Measurements from ENCODE around the gene VWA7. TPM values are rescaled to one million over a fixed set of nuclear protein-coding genes. Genes with fewer than 3 reads are reported as not detected.

VWA7 gene
- total RNA-seq, 1 experiment from 2014 or later, result 0.34 TPM

DNA sequence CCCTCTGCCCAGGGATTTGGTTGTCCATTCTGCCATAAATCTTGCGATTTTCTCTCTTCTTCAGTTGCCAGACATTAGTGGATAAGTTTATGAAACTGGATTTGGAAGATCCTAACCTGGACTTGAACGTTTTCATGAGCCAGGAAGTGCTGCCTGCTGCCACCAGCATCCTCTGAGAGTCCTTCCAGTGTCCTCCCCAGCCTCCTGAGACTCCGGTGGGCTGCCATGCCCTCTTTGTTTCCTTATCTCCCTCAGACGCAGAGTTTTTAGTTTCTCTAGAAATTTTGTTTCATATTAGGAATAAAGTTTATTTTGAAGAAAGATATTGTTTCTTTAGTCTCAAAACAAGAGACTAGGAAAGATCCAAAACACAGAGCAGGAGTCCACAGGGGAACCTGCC, 14.8 kb downstream of the VWA7 start, which contains the start of gene SAPCD1:
SAPCD1 (plus strand) TSS at position 301 of the 400 bp plus-strand sequence. CDS start 399 bp downstream, outside the sequence.
- Histone ChIP-seq H3K4me3 (ENCODE audit: low read length) (no peak within 1 kb of the TSS), H4K20me1 (ENCODE audit: insufficient read depth, low read depth, low read length) (no peaks in the 10 kb centered on the region), H3K27ac (ENCODE audit: low read length) (no peak within 1 kb of the TSS), H3K79me2 (ENCODE audit: low read length) (no peaks in the 10 kb centered on the region), H3K36me3 (ENCODE audit: insufficient read depth, low read length) (0 out of 2 replicates have a peak, but pooled peaks cover 7% of the 10 kb centered on the region), H3K9me2 (replicated peaks; ENCODE audit: insufficient read depth, low read length) (no peaks in the 10 kb centered on the region), H3K9ac (ENCODE audit: low read length) (no peak within 1 kb of the TSS), H3K4me2 (ENCODE audit: low read depth, low read length, poor library complexity, severe bottlenecking) (no peak within 1 kb of the TSS), H2AFZ (ENCODE audit: low read length) (no peak within 1 kb of the TSS), H3K4me1 (ENCODE audit: low read length) (no peaks in the 10 kb centered on the region), H3K9me3 (ENCODE audit: low read length) (no peaks in the 10 kb centered on the region), H3K27me3 (ENCODE audit: low read length) (no peaks in the 10 kb centered on the region)
- no peak for DNase-seq

DNA sequence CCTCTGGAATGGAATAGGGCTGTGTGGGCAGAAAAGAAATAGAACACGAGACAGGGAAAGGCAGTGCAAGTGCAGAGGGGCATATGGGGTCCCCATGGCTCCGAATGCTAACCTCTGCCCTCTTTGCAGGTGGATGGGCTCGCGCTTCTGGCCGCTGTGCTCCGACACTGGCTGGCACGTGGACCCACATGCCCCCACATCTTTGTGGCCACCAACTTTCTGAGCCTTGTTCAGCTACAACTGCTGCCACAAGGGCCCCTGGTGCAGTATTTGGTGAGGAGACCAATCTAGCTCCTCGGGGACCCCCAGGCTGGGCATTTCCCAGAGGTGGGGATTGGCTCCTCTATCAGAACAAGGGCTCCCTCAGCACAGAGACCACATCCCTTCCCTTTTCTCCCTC, 15.8 kb downstream of the VWA7 start:
- H3K4me2 ChIP-seq (ENCODE audit: low read depth, low read length, poor library complexity, severe bottlenecking), result no peak overlapping the region
- no peak overlapping the region for H2AFZ ChIP-seq (ENCODE audit: low read length)
- no peaks in the 10 kb centered on the region for H3K9me2 ChIP-seq (replicated peaks; ENCODE audit: insufficient read depth, low read length)
- 0 out of 2 replicates have a peak, but pooled peaks cover 7% of the 10 kb centered on the region for H3K36me3 ChIP-seq (ENCODE audit: insufficient read depth, low read length)
- no peaks in the 10 kb centered on the region for H3K27me3 ChIP-seq (ENCODE audit: low read length)
- no peak overlapping the region for H3K4me3 ChIP-seq (ENCODE audit: low read length)
- no peaks in the 10 kb centered on the region for H3K9me3 ChIP-seq (ENCODE audit: low read length)
- DNase-seq, result no peak
- H3K79me2 ChIP-seq (ENCODE audit: low read length), result no peaks in the 10 kb centered on the region
- no peaks in the 10 kb centered on the region for H3K4me1 ChIP-seq (ENCODE audit: low read length)
- H3K27ac ChIP-seq (ENCODE audit: low read length), result no peak overlapping the region
- no peaks in the 10 kb centered on the region for H4K20me1 ChIP-seq (ENCODE audit: insufficient read depth, low read depth, low read length)
- H3K9ac ChIP-seq (ENCODE audit: low read length), result no peak overlapping the region

DNA sequence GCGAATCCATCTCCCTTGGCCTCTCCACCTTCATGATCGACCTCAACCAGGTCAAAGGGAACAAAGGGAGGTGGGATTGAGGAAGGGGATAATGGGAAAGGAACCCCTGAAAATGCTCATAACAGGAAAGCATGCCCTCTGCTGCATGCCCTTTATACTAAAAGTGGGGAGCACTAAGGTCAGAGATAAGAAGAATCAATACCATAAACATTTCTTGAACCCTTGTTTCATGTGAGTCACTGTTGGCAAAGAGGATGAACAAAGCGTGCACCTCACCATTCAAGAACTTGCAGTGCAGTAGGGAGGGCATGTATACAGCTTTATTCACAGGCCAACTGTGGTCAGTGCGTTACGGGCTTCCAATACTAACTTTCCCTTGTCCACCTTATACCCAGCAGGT, 16.3 kb downstream of the VWA7 start:
- DNase-seq, result no peak
- Histone ChIP-seq H3K4me3 (ENCODE audit: low read length) (no peak overlapping the region), H2AFZ (ENCODE audit: low read length) (no peak overlapping the region), H3K9ac (ENCODE audit: low read length) (no peak overlapping the region), H3K79me2 (ENCODE audit: low read length) (no peaks in the 10 kb centered on the region), H3K36me3 (ENCODE audit: insufficient read depth, low read length) (0 out of 2 replicates have a peak, but pooled peaks cover 7% of the 10 kb centered on the region), H3K4me1 (ENCODE audit: low read length) (no peaks in the 10 kb centered on the region), H4K20me1 (ENCODE audit: insufficient read depth, low read depth, low read length) (no peaks in the 10 kb centered on the region), H3K9me3 (ENCODE audit: low read length) (no peaks in the 10 kb centered on the region), H3K27me3 (ENCODE audit: low read length) (no peaks in the 10 kb centered on the region), H3K4me2 (ENCODE audit: low read depth, low read length, poor library complexity, severe bottlenecking) (no peak overlapping the region), H3K27ac (ENCODE audit: low read length) (no peak overlapping the region), H3K9me2 (replicated peaks; ENCODE audit: insufficient read depth, low read length) (no peaks in the 10 kb centered on the region)

DNA sequence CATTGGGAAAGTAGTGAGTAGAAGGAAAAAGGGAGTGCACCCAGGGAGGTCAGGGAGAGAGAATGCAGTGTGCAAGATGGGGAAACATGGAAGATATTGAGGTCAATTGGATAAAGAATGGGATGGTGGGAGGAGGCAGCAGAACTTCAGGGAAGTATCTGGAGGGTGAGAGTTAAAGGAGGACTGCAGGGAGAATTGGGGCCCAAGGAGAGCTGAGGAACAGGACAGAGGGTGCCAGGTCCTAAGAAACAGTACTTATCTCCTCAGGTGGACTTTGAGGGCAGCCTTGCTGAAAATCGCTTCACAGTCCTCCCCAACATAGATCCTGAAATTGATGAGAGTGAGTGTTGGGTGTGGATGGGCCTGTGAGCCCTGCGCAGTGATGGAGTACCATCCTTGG, 18.8 kb downstream of the VWA7 start:
- Histone ChIP-seq H3K36me3 (ENCODE audit: insufficient read depth, low read length) (no peaks in the 10 kb centered on the region), H3K4me1 (ENCODE audit: low read length) (no peaks in the 10 kb centered on the region), H3K27me3 (ENCODE audit: low read length) (no peaks in the 10 kb centered on the region), H3K27ac (ENCODE audit: low read length) (no peak overlapping the region), H3K4me3 (ENCODE audit: low read length) (no peak overlapping the region), H3K9me3 (ENCODE audit: low read length) (no peaks in the 10 kb centered on the region), H3K9me2 (replicated peaks; ENCODE audit: insufficient read depth, low read length) (no peaks in the 10 kb centered on the region), H2AFZ (ENCODE audit: low read length) (no peak overlapping the region), H4K20me1 (ENCODE audit: insufficient read depth, low read depth, low read length) (no peaks in the 10 kb centered on the region), H3K79me2 (ENCODE audit: low read length) (no peaks in the 10 kb centered on the region), H3K4me2 (ENCODE audit: low read depth, low read length, poor library complexity, severe bottlenecking) (no peak overlapping the region), H3K9ac (ENCODE audit: low read length) (no peak overlapping the region)
- no peak for DNase-seq

DNA sequence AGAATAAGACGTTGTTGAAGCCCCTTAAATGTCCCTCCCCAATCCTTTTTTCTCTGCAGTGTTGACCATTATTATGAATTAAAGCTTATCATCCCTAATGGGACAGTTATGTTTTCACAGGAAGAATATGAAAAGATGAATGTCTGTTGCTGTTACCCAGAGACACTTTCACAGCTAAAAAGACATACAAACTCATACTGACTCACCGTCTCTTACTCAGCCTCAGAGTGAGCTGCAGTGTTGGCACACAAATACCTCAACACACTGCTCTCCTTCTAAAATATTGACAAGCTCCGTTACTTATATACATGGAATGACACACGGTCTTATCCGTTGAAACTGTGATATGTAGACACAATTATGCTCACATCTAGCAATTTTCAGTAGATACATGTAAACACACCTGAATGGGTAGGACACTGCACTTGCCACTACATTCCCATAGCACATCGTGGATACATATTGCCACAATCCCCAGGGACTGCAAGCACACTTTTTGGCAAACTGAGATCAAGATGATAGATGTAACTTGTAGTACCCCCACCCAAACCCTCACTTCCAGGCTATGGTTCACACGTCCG, 24.3 kb downstream of the VWA7 start:
- Histone ChIP-seq H3K36me3 (ENCODE audit: insufficient read depth, low read length) (no peaks in the 10 kb centered on the region), H3K9me2 (replicated peaks; ENCODE audit: insufficient read depth, low read length) (no peaks in the 10 kb centered on the region), H3K4me3 (ENCODE audit: low read length) (no peak overlapping the region), H2AFZ (ENCODE audit: low read length) (no peak overlapping the region), H4K20me1 (ENCODE audit: insufficient read depth, low read depth, low read length) (no peaks in the 10 kb centered on the region), H3K4me1 (ENCODE audit: low read length) (no peaks in the 10 kb centered on the region), H3K79me2 (ENCODE audit: low read length) (no peaks in the 10 kb centered on the region), H3K9ac (ENCODE audit: low read length) (no peak overlapping the region), H3K27ac (ENCODE audit: low read length) (no peak overlapping the region), H3K27me3 (ENCODE audit: low read length) (no peaks in the 10 kb centered on the region), H3K4me2 (ENCODE audit: low read depth, low read length, poor library complexity, severe bottlenecking) (no peak overlapping the region), H3K9me3 (ENCODE audit: low read length) (no peaks in the 10 kb centered on the region)
- no peak for DNase-seq

DNA sequence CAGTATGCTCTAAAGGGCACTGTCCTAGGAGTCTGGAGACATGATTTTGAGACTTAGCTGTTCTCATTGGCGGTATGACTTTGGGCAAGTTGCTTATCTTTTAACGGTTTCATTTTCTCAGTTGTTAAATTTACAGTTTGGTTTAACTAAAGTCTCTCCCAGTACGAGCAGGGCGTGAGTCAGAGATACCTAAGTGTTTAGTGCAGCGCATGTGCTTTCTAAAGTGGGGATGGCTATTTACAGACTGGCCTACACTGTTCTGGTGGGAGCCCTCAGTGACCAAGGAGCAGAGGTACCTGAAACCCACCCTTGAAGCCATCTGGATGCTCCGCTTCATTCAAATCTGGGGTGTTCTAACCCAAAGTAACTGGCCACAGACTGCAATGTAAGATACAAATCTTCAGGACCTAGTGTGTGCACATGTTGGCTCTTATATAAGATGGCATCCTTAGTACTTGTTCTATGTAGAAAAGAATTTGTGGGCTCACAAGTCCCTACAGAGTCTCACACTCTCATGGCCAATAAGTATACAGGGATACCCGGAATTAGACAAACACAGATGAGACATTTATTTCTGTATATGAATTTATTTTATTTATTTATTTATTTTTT, 26.6 kb downstream of the VWA7 start:
- no peaks in the 10 kb centered on the region for H3K27me3 ChIP-seq (ENCODE audit: low read length)
- H3K9me2 ChIP-seq (replicated peaks; ENCODE audit: insufficient read depth, low read length), result no peaks in the 10 kb centered on the region
- H3K4me3 ChIP-seq (ENCODE audit: low read length), result no peak overlapping the region
- no peaks in the 10 kb centered on the region for H3K9me3 ChIP-seq (ENCODE audit: low read length)
- H3K36me3 ChIP-seq (ENCODE audit: insufficient read depth, low read length), result no peaks in the 10 kb centered on the region
- H2AFZ ChIP-seq (ENCODE audit: low read length), result no peak overlapping the region
- no peak overlapping the region for H3K27ac ChIP-seq (ENCODE audit: low read length)
- no peak overlapping the region for H3K4me2 ChIP-seq (ENCODE audit: low read depth, low read length, poor library complexity, severe bottlenecking)
- no peak overlapping the region for H3K9ac ChIP-seq (ENCODE audit: low read length)
- no peaks in the 10 kb centered on the region for H3K4me1 ChIP-seq (ENCODE audit: low read length)
- no peaks in the 10 kb centered on the region for H3K79me2 ChIP-seq (ENCODE audit: low read length)
- no peaks in the 10 kb centered on the region for H4K20me1 ChIP-seq (ENCODE audit: insufficient read depth, low read depth, low read length)
- no peak for DNase-seq

- no peak overlapping the region for H3K4me3 ChIP-seq (ENCODE audit: low read length)
- no peak for DNase-seq
- no peaks in the 10 kb centered on the region for H3K9me2 ChIP-seq (replicated peaks; ENCODE audit: insufficient read depth, low read length)
Measured at GRCh38 chr6:31749301-31750036, 27.7 kb downstream of the VWA7 start.

GRCh38 chr6:31744422-31744821, 32.7 kb downstream of the VWA7 start:
- no peak for DNase-seq
- Histone ChIP-seq H3K4me2 (ENCODE audit: low read depth, low read length, poor library complexity, severe bottlenecking) (no peak overlapping the region), H4K20me1 (ENCODE audit: insufficient read depth, low read depth, low read length) (no peaks in the 10 kb centered on the region), H2AFZ (ENCODE audit: low read length) (no peak overlapping the region), H3K27ac (ENCODE audit: low read length) (no peak overlapping the region), H3K9me2 (replicated peaks; ENCODE audit: insufficient read depth, low read length) (no peaks in the 10 kb centered on the region), H3K79me2 (ENCODE audit: low read length) (peaks cover 13% of the 10 kb centered on the region; the same call in 1 of the 2 replicates), H3K4me1 (ENCODE audit: low read length) (peaks cover 22% of the 10 kb centered on the region), H3K4me3 (ENCODE audit: low read length) (no peak overlapping the region), H3K9me3 (ENCODE audit: low read length) (no peaks in the 10 kb centered on the region), H3K9ac (ENCODE audit: low read length) (no peak overlapping the region), H3K36me3 (ENCODE audit: insufficient read depth, low read length) (0 out of 2 replicates have a peak, but pooled peaks cover 4% of the 10 kb centered on the region), H3K27me3 (ENCODE audit: low read length) (no peaks in the 10 kb centered on the region)

More at GRCh38 chr6:31749301-31750036, 27.7 kb downstream of the VWA7 start:
- Histone ChIP-seq H4K20me1 (ENCODE audit: insufficient read depth, low read depth, low read length) (no peaks in the 10 kb centered on the region), H3K4me2 (ENCODE audit: low read depth, low read length, poor library complexity, severe bottlenecking) (no peak overlapping the region), H3K36me3 (ENCODE audit: insufficient read depth, low read length) (no peaks in the 10 kb centered on the region), H3K4me1 (ENCODE audit: low read length) (no peaks in the 10 kb centered on the region), H3K9ac (ENCODE audit: low read length) (no peak overlapping the region), H3K9me3 (ENCODE audit: low read length) (no peaks in the 10 kb centered on the region), H3K27ac (ENCODE audit: low read length) (no peak overlapping the region), H2AFZ (ENCODE audit: low read length) (no peak overlapping the region), H3K27me3 (ENCODE audit: low read length) (no peaks in the 10 kb centered on the region), H3K79me2 (ENCODE audit: low read length) (no peaks in the 10 kb centered on the region)

Data from Karpas-422 (cell line).